Caki2 (cell line): ENCODE measurements around the gene KLK10. TPM values are rescaled to one million over a fixed set of nuclear protein-coding genes. Genes with fewer than 3 reads are reported as not detected.
A peak's percentile ranks its signal among the peaks of the same experiment; 100 is the strongest.
"Not testable (repeated sequence)": the region's sequence is repeated elsewhere in the genome, so short reads cannot be mapped to it uniquely, and the experiment has no call there.

Experiments
- DNase-seq: peaks from one replicate; pipeline ENCODE4 v3.0.0-alpha.2; 2015; ENCODE audit warnings: low read depth
- in situ Hi-C: cut with HindIII; loops from 2 replicates; pipeline ENCODE4 v1.10.0; 2016; ENCODE audit warnings: low sequenced_read_pairs, low pct_unique_long_range_greater_than_20kb, mixed read lengths
- total RNA-seq: library from RNA; depleted of rRNA; stranded (reverse); fragments of >200 nt; shearing (Covaris generic); gene quantifications from 2 replicates; pipeline ENCODE4 v1.2.3, GENCODE V29; 2014; ENCODE audit warnings: low replicate concordance; rRNA removed

The KLK10 gene
- total RNA-seq, 1 experiment from 2014 or later, result not detected

GRCh38 chr19:50978772-50979390 lies 40.6 kb downstream of the KLK10 start:
- DNase-seq, result no peak
- in situ Hi-C loops, result no loop called here

GRCh38 chr19:50977626-50978025 lies 41.9 kb downstream of the KLK10 start:
- in situ Hi-C loops, result no loop called here
- DNase-seq, result no peak

GRCh38 chr19:50975766-50976165 lies 43.7 kb downstream of the KLK10 start:
- peak; percentile 18 for DNase-seq
- in situ Hi-C loops, result no loop called here

GRCh38 chr19:50974702-50975556 lies 44.6 kb downstream of the KLK10 start:
- in situ Hi-C loops, result no loop called here
- DNase-seq, result no peak

GRCh38 chr19:50972795-50973376 lies 46.6 kb downstream of the KLK10 start:
- no peak for DNase-seq
- in situ Hi-C loops, result no loop called here

GRCh38 chr19:50969810-50970209 lies 49.7 kb downstream of the KLK10 start:
- DNase-seq, in situ Hi-C loops: not testable (repeated sequence)

GRCh38 chr19:50969413-50969760 lies 50.1 kb downstream of the KLK10 start, which contains the start of gene KLK6:
KLK6 (minus strand) TSS chr19:50969591; CDS start chr19:50968104, 1,487 bp downstream.
- in situ Hi-C loops, result no loop called here
- DNase-seq, result no peak

GRCh38 chr19:50968716-50969412 lies 50.6 kb downstream of the KLK10 start:
- in situ Hi-C loops, result no loop called here
- DNase-seq, result no peak

GRCh38 chr19:50967929-50968715 lies 51.4 kb downstream of the KLK10 start:
- in situ Hi-C loops, result no loop called here
- no peak for DNase-seq

- no peak for DNase-seq
- in situ Hi-C loops, result no loop called here
Measured at GRCh38 chr19:50964266-50964665, 55.2 kb downstream of the KLK10 start.

- in situ Hi-C loops, result no loop called here
- no peak for DNase-seq
Measured at GRCh38 chr19:50963381-50963780, 56.1 kb downstream of the KLK10 start.

Other genes starting within 250 kb of the KLK10 start
- gene GPR32, start 249.2 kb downstream of the KLK10 start, total RNA-seq, result not detected in 2 replicates
- not detected in 2 replicates for gene ACP4, start 229.3 kb downstream of the KLK10 start, total RNA-seq
- not detected in 2 replicates for gene KLK1, start 195.9 kb downstream of the KLK10 start, total RNA-seq
- not detected in 2 replicates for gene KLK15, start 186.1 kb downstream of the KLK10 start, total RNA-seq
- gene KLK3, start 164.8 kb downstream of the KLK10 start, total RNA-seq, result not detected in 2 replicates
- not detected in 2 replicates for gene KLK2, start 146.3 kb downstream of the KLK10 start, total RNA-seq
- not detected in 2 replicates for gene KLK4, start 108.3 kb downstream of the KLK10 start, total RNA-seq
- not detected in 2 replicates for gene KLK5, start 66.7 kb downstream of the KLK10 start, total RNA-seq
- not detected in 2 replicates for gene KLK6, start 50.1 kb downstream of the KLK10 start, total RNA-seq
- gene KLK7, start 35.8 kb downstream of the KLK10 start, total RNA-seq, result not detected in 2 replicates
- not detected in 2 replicates for gene KLK8, start 18.1 kb downstream of the KLK10 start, total RNA-seq
- not detected in 2 replicates for gene KLK11, start 6.9 kb upstream of the KLK10 start, total RNA-seq
- gene KLK12, start 15.3 kb upstream of the KLK10 start, total RNA-seq, result not detected in 2 replicates
- not detected in 2 replicates for gene KLK13, start 45.4 kb upstream of the KLK10 start, total RNA-seq
- gene KLK14, start 63.2 kb upstream of the KLK10 start, total RNA-seq, result not detected in 2 replicates
- gene CTU1, start 88.7 kb upstream of the KLK10 start, total RNA-seq, result 20.7 and 22.1 TPM in 2 replicates
- 1.5 TPM in 1 of 2 replicates, not detected in the other for gene SIGLEC9, start 105.2 kb upstream of the KLK10 start, total RNA-seq
- not detected in 2 replicates for gene SIGLEC7, start 122.6 kb upstream of the KLK10 start, total RNA-seq
- gene CD33, start 205.4 kb upstream of the KLK10 start, total RNA-seq, result not detected in 2 replicates
- gene SIGLECL1, start 231.4 kb upstream of the KLK10 start, total RNA-seq, result 52.0 and 60.2 TPM in 2 replicates